Neural progenitor cell (in vitro differentiated cells): ENCODE measurements around the gene GRIN2A.

ENCODE experiments used
- CTCF ChIP-seq: fragments of 200-600 bp; sonication (generic); IDR thresholded peaks from 2 replicates; pipeline ENCODE4 v1.5.1; 2017; ENCODE audit warnings: antibody characterized with exemption, mild to moderate bottlenecking
- EZH2 ChIP-seq: fragments of 200-600 bp; sonication (generic); IDR thresholded peaks from 2 replicates; pipeline ENCODE4 v1.6.1; 2017; ENCODE audit warnings: antibody characterized with exemption, mild to moderate bottlenecking, moderate library complexity
- EZH2phosphoT487 ChIP-seq: fragments of 200-600 bp; sonication (generic); IDR thresholded peaks from 2 replicates; pipeline ENCODE4 v1.6.1; 2017; ENCODE audit warnings: antibody characterized with exemption

DNA sequence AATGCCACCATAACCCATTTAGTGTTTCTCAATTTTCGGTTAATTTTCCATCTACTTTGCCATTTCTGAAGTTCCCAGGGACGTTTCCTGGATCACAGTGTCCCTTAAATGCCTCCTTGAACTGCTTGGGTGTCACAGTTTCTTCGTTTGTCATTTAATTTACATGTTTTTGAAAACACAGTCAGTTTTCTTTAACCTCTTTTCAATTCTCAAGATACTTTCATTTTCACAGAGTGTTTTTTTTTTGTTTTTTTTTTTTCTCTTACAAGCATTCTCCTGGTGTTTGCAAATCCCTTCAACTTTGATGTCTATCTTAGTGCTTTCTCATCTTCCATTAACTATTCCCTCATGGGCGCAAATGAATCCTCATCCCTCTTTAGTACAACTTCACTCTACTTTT lies 283.7 kb downstream of the GRIN2A start:
- TF ChIP-seq CTCF: no peak
- no peak for TF ChIP-seq EZH2phosphoT487
- no peak for TF ChIP-seq EZH2
